Hepatocyte (in vitro differentiated cells): Measurements from ENCODE around the gene RIBC2. TPM values are rescaled to one million over a fixed set of nuclear protein-coding genes. Genes with fewer than 3 reads are reported as not detected.

ENCODE experiments used
- DNase-seq: peaks from one replicate; pipeline ENCODE4 v3.0.0-alpha.2; 2016; ENCODE audit warnings: low spot score
- H2AFZ ChIP-seq: fragments of 200-600 bp; sonication (generic); 2 replicates; pipeline ENCODE4 v1.6.0; 2016; ENCODE audit warnings: antibody characterized with exemption, mild to moderate bottlenecking
- H3K27ac ChIP-seq: fragments of 200-600 bp; sonication (generic); 2 replicates; pipeline ENCODE4 v1.5.1; 2016; ENCODE audit warnings: mild to moderate bottlenecking
- H3K27me3 ChIP-seq: fragments of 200-600 bp; sonication (generic); 2 replicates; pipeline ENCODE4 v1.6.1; 2016
- H3K36me3 ChIP-seq: fragments of 200-600 bp; sonication (generic); replicated peaks from 2 replicates; pipeline ENCODE4 v1.5.1; 2016; ENCODE audit warnings: low read depth; ENCODE audit not compliant: insufficient read depth
- H3K4me1 ChIP-seq: fragments of 200-600 bp; sonication (generic); 2 replicates; pipeline ENCODE4 v1.5.1; 2016; ENCODE audit warnings: mild to moderate bottlenecking, moderate library complexity; ENCODE audit not compliant: insufficient read depth
- H3K4me2 ChIP-seq: fragments of 200-600 bp; sonication (generic); 2 replicates; pipeline ENCODE4 v1.6.0; 2016
- H3K4me3 ChIP-seq: fragments of 200-600 bp; sonication (generic); 2 replicates; pipeline ENCODE4 v1.5.1; 2016; ENCODE audit warnings: mild to moderate bottlenecking
- H3K79me2 ChIP-seq: fragments of 200-600 bp; sonication (generic); 2 replicates; pipeline ENCODE4 v1.6.0; 2017; ENCODE audit warnings: mild to moderate bottlenecking
- H3K9me2 ChIP-seq: fragments of 200-600 bp; sonication (generic); replicated peaks from 2 replicates; pipeline ENCODE4 v1.6.0; 2017; ENCODE audit warnings: mild to moderate bottlenecking; ENCODE audit not compliant: insufficient read depth
- H3K9me3 ChIP-seq: fragments of 200-600 bp; sonication (generic); 2 replicates; pipeline ENCODE4 v1.5.1; 2016; ENCODE audit warnings: low read depth, mild to moderate bottlenecking
- H4K20me1 ChIP-seq: fragments of 200-600 bp; sonication (generic); 2 replicates; pipeline ENCODE4 v1.6.0; 2016; ENCODE audit warnings: mild to moderate bottlenecking; ENCODE audit not compliant: insufficient read depth, poor library complexity, severe bottlenecking
- EZH2 ChIP-seq: fragments of 200-600 bp; sonication (generic); IDR thresholded peaks from 2 replicates; pipeline ENCODE4 v1.6.1; 2016; ENCODE audit warnings: antibody characterized with exemption, mild to moderate bottlenecking, borderline replicate concordance
- EZH2phosphoT487 ChIP-seq: fragments of 200-600 bp; sonication (generic); IDR thresholded peaks from one replicate; pipeline ENCODE4 v1.6.1; 2018; ENCODE audit warnings: antibody characterized with exemption, mild to moderate bottlenecking, low read depth, moderate library complexity; ENCODE audit not compliant: unreplicated experiment, severe bottlenecking
- WGBS: methylation state at CpG from one replicate; pipeline ENCODE4 v1.1.6; 2016; ENCODE audit warnings: low lambda C conversion rate; ENCODE audit errors: missing lambda C conversion rate; 5-methylcytosine and 5-hydroxymethylcytosine counted together
- polyA plus RNA-seq: library from polyadenylated mRNA; unstranded; fragments of >200 nt; fragmentation: Nextera tagmentation; extraction: Ambion mirVana; gene quantifications from 2 replicates; pipeline ENCODE4 v1.2.1, GENCODE V29; 2016
- total RNA-seq: library from RNA; depleted of rRNA; stranded (reverse); fragments of >200 nt; gene quantifications from 2 replicates; pipeline ENCODE4 v1.2.3, GENCODE V29; 2014
- TF ChIP-seq, protein P1 (sequence below): fragments of 200-600 bp; sonication (generic); IDR thresholded peaks from 2 replicates; pipeline ENCODE4 v1.5.1; 2016; ENCODE audit warnings: antibody characterized with exemption, mild to moderate bottlenecking; ENCODE audit not compliant: poor library complexity

The RIBC2 gene
- total and polyA plus RNA-seq, 2 experiments from 2014 or later = 0.50 to 0.56 TPM

DNA sequence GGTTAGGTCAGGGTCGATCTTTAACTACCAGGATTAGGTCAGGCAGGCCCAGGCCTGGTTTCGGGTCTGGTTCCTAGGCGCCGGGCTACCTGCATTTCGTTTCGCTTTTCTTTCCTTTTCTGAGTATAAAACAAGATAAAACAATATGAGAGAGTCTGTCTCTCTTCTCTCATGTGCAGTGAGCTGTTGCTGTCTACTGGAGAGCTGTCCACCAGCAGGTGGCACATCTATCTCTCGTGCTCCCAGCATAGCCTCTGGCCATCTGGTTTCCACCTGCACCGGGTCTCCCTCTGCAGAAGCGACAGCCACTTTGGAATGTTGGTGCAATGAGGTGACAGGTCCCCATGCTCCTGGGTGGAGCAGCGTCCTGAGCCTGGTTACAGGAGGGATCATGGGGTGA is 27.6 kb downstream of the RIBC2 start:
- no peak overlapping the region for H2AFZ ChIP-seq
- 20% methylated on average over 10 of the region's 10 CpGs for WGBS
- DNase-seq = peak; percentile 78
- no peaks in the 10 kb centered on the region for H3K27me3 ChIP-seq
- H3K4me1 ChIP-seq = peaks cover 29% of the 10 kb centered on the region
- H4K20me1 ChIP-seq = no peaks in the 10 kb centered on the region
- no peaks in the 10 kb centered on the region for H3K9me2 ChIP-seq
- H3K9me3 ChIP-seq = no peaks in the 10 kb centered on the region
- peak overlapping the region; percentile 19 for H3K27ac ChIP-seq
- no peaks in the 10 kb centered on the region for H3K36me3 ChIP-seq
- H3K4me3 ChIP-seq = no peak overlapping the region
- H3K79me2 ChIP-seq = no peaks in the 10 kb centered on the region
- peak overlapping the region; percentile 14 for H3K4me2 ChIP-seq
- TF ChIP-seq EZH2 (no peak), EZH2phosphoT487 (no peak)
- TF ChIP-seq, protein P1, sequence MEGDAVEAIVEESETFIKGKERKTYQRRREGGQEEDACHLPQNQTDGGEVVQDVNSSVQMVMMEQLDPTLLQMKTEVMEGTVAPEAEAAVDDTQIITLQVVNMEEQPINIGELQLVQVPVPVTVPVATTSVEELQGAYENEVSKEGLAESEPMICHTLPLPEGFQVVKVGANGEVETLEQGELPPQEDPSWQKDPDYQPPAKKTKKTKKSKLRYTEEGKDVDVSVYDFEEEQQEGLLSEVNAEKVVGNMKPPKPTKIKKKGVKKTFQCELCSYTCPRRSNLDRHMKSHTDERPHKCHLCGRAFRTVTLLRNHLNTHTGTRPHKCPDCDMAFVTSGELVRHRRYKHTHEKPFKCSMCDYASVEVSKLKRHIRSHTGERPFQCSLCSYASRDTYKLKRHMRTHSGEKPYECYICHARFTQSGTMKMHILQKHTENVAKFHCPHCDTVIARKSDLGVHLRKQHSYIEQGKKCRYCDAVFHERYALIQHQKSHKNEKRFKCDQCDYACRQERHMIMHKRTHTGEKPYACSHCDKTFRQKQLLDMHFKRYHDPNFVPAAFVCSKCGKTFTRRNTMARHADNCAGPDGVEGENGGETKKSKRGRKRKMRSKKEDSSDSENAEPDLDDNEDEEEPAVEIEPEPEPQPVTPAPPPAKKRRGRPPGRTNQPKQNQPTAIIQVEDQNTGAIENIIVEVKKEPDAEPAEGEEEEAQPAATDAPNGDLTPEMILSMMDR = peak; percentile 69

DNA sequence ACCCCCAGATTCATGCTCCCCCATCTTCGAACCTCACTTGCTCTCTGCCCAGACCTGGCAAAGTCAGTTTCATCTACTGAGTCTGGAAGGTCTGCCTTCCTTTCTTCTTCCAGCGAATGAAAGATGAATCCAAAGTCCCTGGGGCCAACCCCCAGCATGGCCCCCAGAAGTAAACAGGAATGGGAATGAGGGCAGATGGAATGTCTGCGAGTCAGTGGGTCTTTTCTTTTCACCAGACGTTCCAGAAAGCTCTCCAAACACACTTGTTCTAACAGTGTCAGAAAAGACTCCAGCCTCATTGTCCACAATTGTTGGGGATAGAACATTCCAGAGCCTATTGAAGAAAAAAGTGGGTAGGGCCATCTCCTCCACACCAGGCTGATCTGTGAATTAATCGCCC is 28.6 kb downstream of the RIBC2 start:
- Histone ChIP-seq H3K4me2 (no peak overlapping the region), H3K9me2 (no peaks in the 10 kb centered on the region), H2AFZ (no peak overlapping the region), H3K79me2 (no peaks in the 10 kb centered on the region), H3K27ac (peak overlapping the region; percentile 55), H3K9me3 (no peaks in the 10 kb centered on the region), H4K20me1 (no peaks in the 10 kb centered on the region), H3K27me3 (no peaks in the 10 kb centered on the region), H3K36me3 (no peaks in the 10 kb centered on the region), H3K4me1 (peaks cover 29% of the 10 kb centered on the region), H3K4me3 (no peak overlapping the region)
- no peak for DNase-seq
- TF ChIP-seq EZH2 = no peak
- no peak for TF ChIP-seq EZH2phosphoT487
- TF ChIP-seq, protein P1 = no peak
- 51% methylated on average over 5 of the region's 5 CpGs for WGBS

DNA sequence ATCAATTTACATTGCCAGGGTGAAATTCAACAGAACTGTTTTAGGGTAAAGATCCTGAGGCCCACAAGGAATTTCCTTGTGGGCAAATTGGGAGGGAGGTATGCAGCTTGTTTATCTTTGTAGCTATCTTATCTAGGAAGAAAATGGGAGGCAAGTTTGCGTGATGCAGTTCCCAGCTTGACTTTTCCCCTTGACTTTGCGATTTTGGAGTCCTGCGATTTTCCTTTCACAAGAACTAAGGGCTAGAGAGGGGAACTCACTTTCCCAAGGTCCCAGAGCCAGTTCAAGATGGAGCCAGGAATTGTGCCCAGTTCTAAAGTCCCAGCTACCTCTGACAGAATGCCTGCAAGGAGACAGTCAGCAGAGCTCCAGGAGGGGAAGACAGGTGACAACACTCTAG is 30.7 kb downstream of the RIBC2 start:
- Histone ChIP-seq H4K20me1 (no peaks in the 10 kb centered on the region), H3K4me2 (no peak overlapping the region), H3K36me3 (no peaks in the 10 kb centered on the region), H3K9me2 (no peaks in the 10 kb centered on the region), H3K79me2 (no peaks in the 10 kb centered on the region), H2AFZ (no peak overlapping the region), H3K9me3 (no peaks in the 10 kb centered on the region), H3K27me3 (no peaks in the 10 kb centered on the region), H3K4me1 (peaks cover 29% of the 10 kb centered on the region), H3K4me3 (no peak overlapping the region), H3K27ac (peak overlapping the region; percentile 37)
- TF ChIP-seq EZH2 (no peak), EZH2phosphoT487 (no peak)
- WGBS = 21% methylated on average over 3 of the region's 3 CpGs
- DNase-seq = no peak

DNA sequence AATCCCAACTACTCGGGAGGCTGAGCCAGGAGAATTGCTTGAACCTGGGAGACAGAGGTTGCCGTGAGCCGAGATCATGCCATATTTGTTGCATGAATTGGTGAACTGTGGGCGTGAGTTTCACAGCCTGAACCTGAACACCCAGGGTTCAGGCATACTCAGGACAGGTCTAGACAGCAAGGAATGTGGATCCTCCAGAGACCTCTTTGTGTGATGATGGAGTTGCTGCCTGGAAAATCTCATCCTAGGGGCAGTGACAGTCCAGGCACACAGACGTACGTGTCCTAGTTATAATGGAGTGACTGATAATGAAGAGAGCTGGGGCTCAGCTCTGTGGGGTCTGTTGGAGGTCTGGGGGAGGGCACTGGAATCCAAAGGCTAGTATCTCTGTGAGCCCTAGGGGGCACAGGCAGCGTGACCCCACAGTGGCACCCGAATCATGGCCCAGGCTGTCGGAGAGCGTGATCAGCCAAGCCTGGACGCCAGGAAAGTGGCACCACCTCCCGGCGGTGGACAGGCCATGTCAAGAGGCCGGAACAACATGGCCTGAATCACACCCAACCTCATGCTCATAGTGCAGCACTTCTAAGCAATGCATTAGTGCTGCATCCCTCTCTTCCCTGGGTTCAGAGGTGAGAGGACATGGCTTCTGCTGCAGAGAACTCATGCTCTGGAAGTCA is 31.7 kb downstream of the RIBC2 start:
- no peak overlapping the region for H3K4me3 ChIP-seq
- H3K27me3 ChIP-seq = no peaks in the 10 kb centered on the region
- TF ChIP-seq EZH2 (no peak), EZH2phosphoT487 (no peak)
- TF ChIP-seq, protein P1 = no peak
- 87% methylated on average over 14 of the region's 14 CpGs for WGBS
- H3K36me3 ChIP-seq = no peaks in the 10 kb centered on the region
- H3K79me2 ChIP-seq = no peaks in the 10 kb centered on the region
- no peaks in the 10 kb centered on the region for H3K9me3 ChIP-seq
- DNase-seq = no peak
- no peak overlapping the region for H3K4me2 ChIP-seq
- H3K4me1 ChIP-seq = peaks cover 30% of the 10 kb centered on the region
- no peak overlapping the region for H2AFZ ChIP-seq
- H3K27ac ChIP-seq = no peak overlapping the region
- no peaks in the 10 kb centered on the region for H4K20me1 ChIP-seq
- H3K9me2 ChIP-seq = no peaks in the 10 kb centered on the region
